Measurements from ENCODE around the gene PARVA.

PARVA gene

GRCh38 chr11:12472401-12473005 lies 95.1 kb downstream of the PARVA start:
- H3K27ac ChIP-seq: no peak overlapping the region
- H3K9me3 ChIP-seq (replicated peaks in 1 of 11): no peaks in the 10 kb centered on the region
- H3K4me1 ChIP-seq: peaks cover 0 to 18% (median 12%) of the 10 kb centered on the region in 10 experiments; a peak in 11 of 20 replicates
- H3K9ac ChIP-seq: no peak overlapping the region
- no peaks in the 10 kb centered on the region for H4K20me1 ChIP-seq
- no peaks in the 10 kb centered on the region for H3K36me3 ChIP-seq
- H3K4me3 ChIP-seq: no peak overlapping the region
- no peak overlapping the region for H3K4me2 ChIP-seq
- TF ChIP-seq Cebpa-rat (IDR thresholded peaks at IDR 0.05): no peak
- no peaks in the 10 kb centered on the region for H3K27me3 ChIP-seq

DNA sequence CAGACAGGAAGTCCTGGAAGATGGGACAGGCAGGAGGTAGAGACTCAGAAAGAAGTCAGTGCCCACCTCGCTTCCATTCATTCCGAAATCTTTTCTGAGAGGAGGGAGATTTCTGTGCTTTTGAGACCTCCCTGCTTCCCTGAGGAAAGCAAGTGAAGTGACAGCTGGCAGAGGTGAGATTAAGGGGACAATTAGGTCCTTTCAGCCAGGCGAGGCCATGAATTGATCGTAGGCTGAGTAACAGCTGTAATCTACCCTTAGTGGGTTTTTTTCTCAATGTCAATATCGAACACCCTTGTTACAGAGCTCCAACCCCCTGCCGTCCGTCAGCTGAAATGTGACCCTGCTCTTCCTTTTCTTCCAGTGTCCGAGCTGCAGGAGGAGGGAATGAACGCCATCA lies 96.0 kb downstream of the PARVA start:
- Histone ChIP-seq H3K4me3 (no peak overlapping the region), H3K4me1 (peaks cover 0 to 18% (median 12%) of the 10 kb centered on the region in 10 experiments; a peak in 11 of 20 replicates), H3K4me2 (no peak overlapping the region), H3K27ac (no peak overlapping the region), H3K9me3 (replicated peaks in 1 of 11) (no peaks in the 10 kb centered on the region), H3K9ac (no peak overlapping the region), H4K20me1 (no peaks in the 10 kb centered on the region), H3K36me3 (no peaks in the 10 kb centered on the region), H3K27me3 (no peaks in the 10 kb centered on the region)
- TF ChIP-seq Cebpa-rat (IDR thresholded peaks at IDR 0.05): no peak

GRCh38 chr11:12474871-12475270 lies 97.5 kb downstream of the PARVA start:
- Histone ChIP-seq H3K27me3 (no peaks in the 10 kb centered on the region), H4K20me1 (no peaks in the 10 kb centered on the region), H3K4me3 (no peak overlapping the region), H3K36me3 (no peaks in the 10 kb centered on the region), H3K9me3 (replicated peaks in 1 of 11) (no peaks in the 10 kb centered on the region), H3K27ac (no peak overlapping the region), H3K9ac (no peak overlapping the region), H3K4me1 (peaks cover 0 to 18% (median 12%) of the 10 kb centered on the region in 10 experiments; a peak in 11 of 20 replicates), H3K4me2 (peak overlapping the region in 8 of 11 experiments; percentile 11 to 46 (median 30); a peak in 13 of 22 replicates)
- TF ChIP-seq Cebpa-rat (IDR thresholded peaks at IDR 0.05): no peak

DNA sequence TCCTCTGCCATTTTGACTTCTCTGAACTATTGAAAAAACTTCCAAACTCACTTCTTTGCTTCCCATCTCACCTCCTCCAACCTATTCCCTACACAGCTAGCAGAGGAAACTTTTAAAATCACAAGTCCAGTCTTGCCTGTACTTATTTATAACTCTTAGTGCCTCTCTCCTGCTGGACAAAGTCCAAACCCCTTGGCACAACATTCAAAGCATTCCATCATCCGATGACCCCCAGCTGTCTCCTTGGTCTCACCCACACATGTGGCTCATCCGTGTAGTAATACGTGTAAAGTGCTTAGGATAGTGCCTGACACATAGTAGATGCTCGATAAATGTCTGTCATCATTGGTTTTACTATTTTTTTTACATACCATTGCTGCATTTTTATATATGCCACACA lies 101.4 kb downstream of the PARVA start:
- Histone ChIP-seq H3K9me3 (replicated peaks in 1 of 11) (no peaks in the 10 kb centered on the region), H3K4me1 (peaks cover 0 to 18% (median 12%) of the 10 kb centered on the region in 10 experiments; a peak in 11 of 20 replicates), H3K27me3 (no peaks in the 10 kb centered on the region), H3K4me3 (no peak overlapping the region), H4K20me1 (no peaks in the 10 kb centered on the region), H3K36me3 (no peaks in the 10 kb centered on the region), H3K4me2 (no peak overlapping the region), H3K9ac (no peak overlapping the region), H3K27ac (no peak overlapping the region)
- no peak for TF ChIP-seq Cebpa-rat (IDR thresholded peaks at IDR 0.05)

- no peaks in the 10 kb centered on the region for H3K27me3 ChIP-seq
- H3K9ac ChIP-seq: no peak overlapping the region
- TF ChIP-seq Cebpa-rat (IDR thresholded peaks at IDR 0.05): no peak
- H3K4me1 ChIP-seq: peaks cover 0 to 3% (median 0%) of the 10 kb centered on the region in 10 experiments; a peak in 3 of 20 replicates
- H3K27ac ChIP-seq: no peak overlapping the region
- no peaks in the 10 kb centered on the region for H3K9me3 ChIP-seq (replicated peaks in 1 of 11)
- H3K36me3 ChIP-seq: no peaks in the 10 kb centered on the region
- no peak overlapping the region for H3K4me2 ChIP-seq
- H4K20me1 ChIP-seq: no peaks in the 10 kb centered on the region
- H3K4me3 ChIP-seq: no peak overlapping the region
Measured at GRCh38 chr11:12480401-12480800, 103.0 kb downstream of the PARVA start.

- Histone ChIP-seq H3K36me3 (no peaks in the 10 kb centered on the region), H3K9me3 (replicated peaks in 1 of 11) (0 out of 22 replicates have a peak, but pooled peaks cover 0 to 2% (median 0%) of the 10 kb centered on the region in 11 experiments), H3K9ac (no peak overlapping the region)
Measured at GRCh38 chr11:12482839-12483238, 105.5 kb downstream of the PARVA start.

DNA sequence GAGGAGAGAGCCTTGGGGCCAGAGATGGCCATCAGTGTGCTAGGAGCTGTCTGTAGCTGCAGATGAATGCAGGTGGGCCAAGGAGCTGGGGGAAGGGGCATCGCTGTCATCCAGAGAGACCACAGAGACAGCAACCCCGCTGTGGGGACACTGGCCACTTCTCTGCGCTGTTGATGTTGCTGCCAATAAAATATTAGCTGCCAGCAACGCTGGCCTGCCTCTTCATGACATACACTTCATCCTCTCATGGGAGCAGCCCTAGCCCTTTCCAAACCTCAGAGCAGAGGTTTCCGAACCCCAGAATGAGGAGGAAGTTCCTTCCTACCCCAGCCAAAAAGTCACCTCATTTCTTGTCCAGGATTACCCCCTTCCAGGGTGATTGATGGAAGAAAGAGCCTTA lies 106.2 kb downstream of the PARVA start:
- no peak for TF ChIP-seq Cebpa-rat (IDR thresholded peaks at IDR 0.05)
- H3K9me3 ChIP-seq (replicated peaks in 1 of 11): peaks cover 2 to 10% (median 6%) of the 10 kb centered on the region in 11 experiments; a peak in 19 of 22 replicates

More at GRCh38 chr11:12482839-12483238, 105.5 kb downstream of the PARVA start:
- Histone ChIP-seq H3K27ac (no peak overlapping the region), H3K4me1 (no peaks in the 10 kb centered on the region), H4K20me1 (no peaks in the 10 kb centered on the region), H3K4me2 (no peak overlapping the region), H3K4me3 (no peak overlapping the region), H3K27me3 (no peaks in the 10 kb centered on the region)
- TF ChIP-seq Cebpa-rat (IDR thresholded peaks at IDR 0.05): no peak

DNA sequence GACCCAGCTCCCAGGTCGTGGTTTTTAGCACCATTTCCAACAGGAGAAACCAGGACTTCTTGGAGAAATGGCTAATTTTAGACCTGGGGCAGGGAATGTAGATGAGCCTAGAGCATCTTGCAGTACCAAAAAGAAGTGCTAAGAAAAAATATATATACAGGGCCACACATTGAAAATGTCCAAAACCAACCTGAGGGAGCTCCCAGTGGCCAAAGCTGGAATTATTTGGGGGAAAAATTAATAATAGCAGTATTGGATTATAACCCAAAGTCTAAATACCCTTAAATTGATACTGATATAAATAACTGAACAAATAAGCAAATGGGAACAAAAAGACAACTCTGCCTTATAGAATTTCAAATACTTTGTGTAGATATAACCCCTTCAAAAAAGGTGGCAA lies 108.0 kb downstream of the PARVA start:
- Histone ChIP-seq H3K27ac (no peak overlapping the region), H3K27me3 (no peaks in the 10 kb centered on the region), H3K4me2 (no peak overlapping the region), H3K36me3 (no peaks in the 10 kb centered on the region), H3K9me3 (replicated peaks in 1 of 11) (peaks cover 18 to 27% (median 23%) of the 10 kb centered on the region in 11 experiments), H3K4me1 (no peaks in the 10 kb centered on the region), H3K9ac (no peak overlapping the region), H4K20me1 (no peaks in the 10 kb centered on the region), H3K4me3 (no peak overlapping the region)
- TF ChIP-seq Cebpa-rat (IDR thresholded peaks at IDR 0.05): no peak

More for the DNA sequence above, 106.2 kb downstream of the PARVA start:
- Histone ChIP-seq H3K4me3 (no peak overlapping the region), H3K4me1 (no peaks in the 10 kb centered on the region), H3K9ac (no peak overlapping the region), H3K4me2 (no peak overlapping the region), H3K36me3 (no peaks in the 10 kb centered on the region), H3K27ac (no peak overlapping the region), H3K27me3 (no peaks in the 10 kb centered on the region), H4K20me1 (no peaks in the 10 kb centered on the region)

DNA sequence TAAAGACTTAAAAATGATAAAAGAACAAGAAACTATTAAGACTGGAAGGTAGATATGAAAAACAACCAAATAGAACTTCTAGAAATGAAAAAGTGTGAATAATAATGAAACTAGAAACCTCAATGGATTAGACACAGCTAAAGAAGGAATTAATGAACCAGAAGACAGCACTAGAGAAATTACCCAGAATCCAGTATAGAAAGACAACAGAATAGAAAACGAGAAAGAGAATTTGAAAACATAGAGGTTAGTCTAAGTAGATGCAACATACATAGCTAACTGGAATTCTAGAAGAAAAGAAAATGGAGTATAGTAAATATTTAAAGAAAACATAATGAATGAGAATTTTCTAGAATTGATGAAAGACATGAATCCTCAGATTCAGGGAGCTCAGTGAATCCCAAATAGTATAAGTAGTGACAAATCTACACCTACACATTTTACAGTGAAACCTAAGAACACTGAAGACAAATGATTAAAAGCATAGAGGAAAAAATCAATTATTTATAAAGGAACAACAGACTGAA lies 111.9 kb downstream of the PARVA start:
- Histone ChIP-seq H3K36me3 (no peaks in the 10 kb centered on the region), H3K27ac (no peak overlapping the region), H3K4me2 (no peak overlapping the region), H3K4me1 (no peaks in the 10 kb centered on the region), H4K20me1 (no peaks in the 10 kb centered on the region), H3K4me3 (no peak overlapping the region), H3K9ac (no peak overlapping the region), H3K9me3 (replicated peaks in 1 of 11) (peaks cover 20 to 32% (median 28%) of the 10 kb centered on the region in 11 experiments), H3K27me3 (no peaks in the 10 kb centered on the region)
- no peak for TF ChIP-seq Cebpa-rat (IDR thresholded peaks at IDR 0.05)

DNA sequence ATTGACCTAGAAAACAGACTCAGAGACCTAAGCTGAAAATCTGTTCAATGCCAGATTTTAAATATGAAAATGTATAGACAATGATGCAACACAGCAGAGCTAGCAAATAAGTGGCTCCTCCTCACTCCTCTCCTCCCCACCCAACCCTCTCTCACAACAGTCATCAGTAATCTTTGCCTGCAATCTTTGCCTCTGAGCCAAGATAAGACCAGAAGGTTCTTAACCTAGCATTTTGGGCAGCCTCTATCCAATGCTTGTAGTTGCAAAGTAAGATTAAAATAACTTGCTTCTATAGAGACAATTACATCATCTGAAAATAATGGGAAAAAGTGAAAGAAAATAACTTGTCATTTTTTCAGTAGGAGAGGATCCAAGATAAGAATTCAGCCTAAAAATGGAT lies 117.3 kb downstream of the PARVA start:
- Histone ChIP-seq H3K4me1 (peaks cover 0 to 12% (median 0%) of the 10 kb centered on the region in 10 experiments; a peak in 3 of 20 replicates), H3K27me3 (no peaks in the 10 kb centered on the region), H4K20me1 (no peaks in the 10 kb centered on the region), H3K36me3 (no peaks in the 10 kb centered on the region), H3K9me3 (replicated peaks in 1 of 11) (peaks cover 7 to 21% (median 16%) of the 10 kb centered on the region in 11 experiments), H3K4me3 (no peak overlapping the region), H3K4me2 (no peak overlapping the region), H3K27ac (no peak overlapping the region), H3K9ac (no peak overlapping the region)
- no peak for TF ChIP-seq Cebpa-rat (IDR thresholded peaks at IDR 0.05)
